Loucy (cell line): ENCODE data around the gene DOCK8.

Experiments
- EZH2phosphoT487 ChIP-seq: fragments of 200-600 bp; IDR thresholded peaks from 2 replicates; pipeline ENCODE4 v1.6.1; 2018; ENCODE audit warnings: antibody characterized with exemption, mild to moderate bottlenecking, moderate library complexity, borderline replicate concordance
- TF ChIP-seq, protein P1 (sequence below): fragments of 200-600 bp; sonication (generic); conservative IDR thresholded peaks from 2 replicates; pipeline ENCODE4 v1.5.1; 2014; ENCODE audit warnings: mild to moderate bottlenecking, antibody characterized with exemption, low read length

GRCh38 chr9:462121-462520 lies 247.5 kb downstream of the DOCK8 start:
- TF ChIP-seq, protein P1, sequence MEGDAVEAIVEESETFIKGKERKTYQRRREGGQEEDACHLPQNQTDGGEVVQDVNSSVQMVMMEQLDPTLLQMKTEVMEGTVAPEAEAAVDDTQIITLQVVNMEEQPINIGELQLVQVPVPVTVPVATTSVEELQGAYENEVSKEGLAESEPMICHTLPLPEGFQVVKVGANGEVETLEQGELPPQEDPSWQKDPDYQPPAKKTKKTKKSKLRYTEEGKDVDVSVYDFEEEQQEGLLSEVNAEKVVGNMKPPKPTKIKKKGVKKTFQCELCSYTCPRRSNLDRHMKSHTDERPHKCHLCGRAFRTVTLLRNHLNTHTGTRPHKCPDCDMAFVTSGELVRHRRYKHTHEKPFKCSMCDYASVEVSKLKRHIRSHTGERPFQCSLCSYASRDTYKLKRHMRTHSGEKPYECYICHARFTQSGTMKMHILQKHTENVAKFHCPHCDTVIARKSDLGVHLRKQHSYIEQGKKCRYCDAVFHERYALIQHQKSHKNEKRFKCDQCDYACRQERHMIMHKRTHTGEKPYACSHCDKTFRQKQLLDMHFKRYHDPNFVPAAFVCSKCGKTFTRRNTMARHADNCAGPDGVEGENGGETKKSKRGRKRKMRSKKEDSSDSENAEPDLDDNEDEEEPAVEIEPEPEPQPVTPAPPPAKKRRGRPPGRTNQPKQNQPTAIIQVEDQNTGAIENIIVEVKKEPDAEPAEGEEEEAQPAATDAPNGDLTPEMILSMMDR = no peak
- TF ChIP-seq EZH2phosphoT487 = no peak
